HepG2 (cell line): ENCODE measurements around the gene UNG. TPM values are rescaled to one million over a fixed set of nuclear protein-coding genes. Genes with fewer than 3 reads are reported as not detected.

ENCODE experiments used
- ARNT ChIP-seq: fragments of 450-650 bp; IDR thresholded peaks from 2 replicates; pipeline ENCODE4 v1.6.1; 2017
- CREB1 ChIP-seq, 2 experiments: fragments of 450-650 bp in 1 of 2; IDR thresholded peaks; 2 replicates each; pipeline ENCODE4 v1.6.1; 2016 to 2017; ENCODE audit warnings: control low read depth in 1 of 2, mild to moderate bottlenecking in 1 of 2, missing compliant biosample characterization in 1 of 2, missing genetic modification characterization in 1 of 2
- NFYC ChIP-seq: IDR thresholded peaks from 2 replicates; pipeline ENCODE4 v1.6.1; 2016; ENCODE audit warnings: missing genetic modification reagents, missing compliant biosample characterization
- NKX3-1 ChIP-seq: sonication (generic); formaldehyde crosslinking; IDR thresholded peaks from 2 replicates; pipeline ENCODE4 v1.5.0; 2020; ENCODE audit warnings: missing genetic modification reagents
- PTBP1 ChIP-seq: fragments of 200-400 bp; formaldehyde crosslinking; IDR thresholded peaks from 2 replicates; pipeline ENCODE4 v1.6.1; 2018; ENCODE audit warnings: low read length, low read depth; ENCODE audit not compliant: poor library complexity, severe bottlenecking
- RFXANK ChIP-seq: IDR thresholded peaks from 2 replicates; pipeline ENCODE4 v1.6.1; 2016
- TBX2 ChIP-seq: sonication (generic); formaldehyde crosslinking; IDR thresholded peaks from 2 replicates; pipeline ENCODE4 v1.5.0; 2020; ENCODE audit warnings: missing genetic modification reagents, mild to moderate bottlenecking, borderline replicate concordance
- ZMAT3 ChIP-seq: sonication (generic); formaldehyde crosslinking; conservative IDR thresholded peaks from 2 replicates; pipeline ENCODE4 v1.7.0; 2021; ENCODE audit warnings: missing genetic modification reagents
- ZNF382 ChIP-seq: sonication (generic); formaldehyde crosslinking; IDR thresholded peaks from 2 replicates; pipeline ENCODE4 v1.5.0; 2020; ENCODE audit warnings: missing genetic modification reagents, mild to moderate bottlenecking, borderline replicate concordance
- polyA plus RNA-seq, 8 experiments: library from polyadenylated mRNA; depleted of rRNA in 3 of 8; stranded (reverse) in 7 of 8; unstranded in 1 of 8; fragments of >200 nt; fragmentation: Illumina TruSeq in 4 of 8; extraction: Trizol in 4 of 8; gene quantifications; 2 replicates each; pipeline versions ENCODE4 v1.2.1 to v1.2.3, GENCODE V29; 2011 to 2016; ENCODE audit warnings: low read depth in 4 of 8, missing spikeins in 1 of 8, mixed read lengths in 1 of 8; ENCODE audit not compliant: insufficient read depth in 1 of 8
- total RNA-seq, 5 experiments: library from RNA; depleted of rRNA; stranded (reverse); fragments of >200 nt; fragmentation: Illumina TruSeq; extraction: Trizol; gene quantifications; 2 replicates each; pipeline ENCODE4 v1.2.3, GENCODE V29; 2016; ENCODE audit warnings: low read depth in 1 of 5
- TF ChIP-seq, protein P1 (sequence below): sonication (generic); formaldehyde crosslinking; IDR thresholded peaks from 2 replicates; pipeline ENCODE4 v1.8.0; 2022; ENCODE audit warnings: missing genetic modification reagents, mild to moderate bottlenecking, borderline replicate concordance
- TF ChIP-seq, protein P2 (sequence below): sonication (generic); formaldehyde crosslinking; IDR thresholded peaks from 2 replicates; pipeline ENCODE4 v1.9.0; 2021; ENCODE audit warnings: mild to moderate bottlenecking, missing genetic modification reagents
- TF ChIP-seq, protein P3 (sequence below): IDR thresholded peaks from 2 replicates; pipeline ENCODE4 v1.6.1; 2016; ENCODE audit warnings: mild to moderate bottlenecking, missing biosample characterization, missing genetic modification reagents
- TF ChIP-seq, protein P4 (sequence below): IDR thresholded peaks from 2 replicates; pipeline ENCODE4 v1.6.1; 2016
- TF ChIP-seq, protein P5 (sequence below): IDR thresholded peaks from 2 replicates; pipeline ENCODE4 v1.6.1; 2016; ENCODE audit warnings: missing genetic modification reagents, missing compliant biosample characterization
- TF ChIP-seq, protein P6 (sequence below): sonication (generic); formaldehyde crosslinking; IDR thresholded peaks from 2 replicates; pipeline ENCODE4 v1.4.0; 2020; ENCODE audit warnings: low read depth, missing genetic modification reagents

UNG gene
- total and polyA plus RNA-seq, 2 of the 13 experiments (the other 11 are each of a cell fraction or from before 2014, with no cell fraction given) = 23.3 to 114 TPM

DNA sequence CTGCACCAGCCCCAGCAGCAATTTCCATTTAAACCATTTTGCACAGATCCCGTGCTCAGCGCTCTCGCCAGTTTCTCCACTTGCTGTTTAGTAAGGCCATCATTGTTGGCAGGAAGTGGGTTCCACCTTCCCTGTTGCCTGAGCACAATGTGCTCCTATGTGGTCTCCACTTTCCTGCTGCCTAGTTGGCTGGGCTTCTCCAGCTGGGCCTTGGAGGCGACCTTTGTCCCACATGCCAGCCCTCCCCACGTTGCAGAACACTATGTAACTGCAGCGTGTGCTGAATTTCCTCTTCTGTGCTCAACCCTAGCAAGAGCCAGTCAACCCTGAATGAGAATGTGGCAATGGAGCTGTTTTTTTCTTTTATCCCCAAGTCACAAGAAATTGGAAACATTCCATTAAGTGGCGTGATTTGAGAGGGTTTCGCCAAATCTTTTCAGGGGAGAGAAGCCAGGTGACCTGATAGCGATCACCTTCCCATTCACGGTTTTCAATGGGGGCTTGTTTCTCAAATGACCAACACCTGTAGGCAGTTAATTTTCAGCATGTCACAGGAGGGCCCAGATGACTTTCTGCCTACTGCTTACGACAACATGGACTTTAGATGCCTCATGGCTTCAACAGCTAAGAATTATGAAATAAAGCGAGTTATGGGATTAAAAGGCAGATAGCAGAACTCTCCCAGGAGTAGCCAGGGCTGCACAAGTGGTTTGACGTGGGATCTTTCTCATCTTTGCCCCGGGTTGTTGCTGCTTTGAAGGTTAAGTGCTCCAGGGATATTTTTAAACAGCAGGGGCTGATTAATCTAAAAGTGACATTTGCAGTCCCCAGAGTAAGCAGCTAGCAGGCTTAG is 18.6 kb downstream of the UNG start, which contains the start of gene ACACB (continued):
- TF ChIP-seq CREB1 (IDR thresholded peaks at IDR 0.05) (no peak), CREB1 (CRISPR knock-in tag; IDR thresholded peaks at IDR 0.05) (peak; percentile 60; the same call in 1 of the 2 replicates), RFXANK (CRISPR knock-in tag) (0 out of 2 replicates have a peak, but pooled peaks have one; percentile 41), ZMAT3 (CRISPR knock-in tag) (0 out of 2 replicates have a peak, but pooled peaks have one; percentile 43), PTBP1 (no peak), NFYC (CRISPR knock-in tag) (peak; percentile 51), TBX2 (CRISPR knock-in tag) (peak; percentile 77; the same call in 1 of the 2 replicates), ZNF382 (CRISPR knock-in tag) (no peak), ARNT (no peak), NKX3-1 (no peak)
- TF ChIP-seq, protein P1, sequence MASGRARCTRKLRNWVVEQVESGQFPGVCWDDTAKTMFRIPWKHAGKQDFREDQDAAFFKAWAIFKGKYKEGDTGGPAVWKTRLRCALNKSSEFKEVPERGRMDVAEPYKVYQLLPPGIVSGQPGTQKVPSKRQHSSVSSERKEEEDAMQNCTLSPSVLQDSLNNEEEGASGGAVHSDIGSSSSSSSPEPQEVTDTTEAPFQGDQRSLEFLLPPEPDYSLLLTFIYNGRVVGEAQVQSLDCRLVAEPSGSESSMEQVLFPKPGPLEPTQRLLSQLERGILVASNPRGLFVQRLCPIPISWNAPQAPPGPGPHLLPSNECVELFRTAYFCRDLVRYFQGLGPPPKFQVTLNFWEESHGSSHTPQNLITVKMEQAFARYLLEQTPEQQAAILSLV = no peak
- TF ChIP-seq, protein P2, sequence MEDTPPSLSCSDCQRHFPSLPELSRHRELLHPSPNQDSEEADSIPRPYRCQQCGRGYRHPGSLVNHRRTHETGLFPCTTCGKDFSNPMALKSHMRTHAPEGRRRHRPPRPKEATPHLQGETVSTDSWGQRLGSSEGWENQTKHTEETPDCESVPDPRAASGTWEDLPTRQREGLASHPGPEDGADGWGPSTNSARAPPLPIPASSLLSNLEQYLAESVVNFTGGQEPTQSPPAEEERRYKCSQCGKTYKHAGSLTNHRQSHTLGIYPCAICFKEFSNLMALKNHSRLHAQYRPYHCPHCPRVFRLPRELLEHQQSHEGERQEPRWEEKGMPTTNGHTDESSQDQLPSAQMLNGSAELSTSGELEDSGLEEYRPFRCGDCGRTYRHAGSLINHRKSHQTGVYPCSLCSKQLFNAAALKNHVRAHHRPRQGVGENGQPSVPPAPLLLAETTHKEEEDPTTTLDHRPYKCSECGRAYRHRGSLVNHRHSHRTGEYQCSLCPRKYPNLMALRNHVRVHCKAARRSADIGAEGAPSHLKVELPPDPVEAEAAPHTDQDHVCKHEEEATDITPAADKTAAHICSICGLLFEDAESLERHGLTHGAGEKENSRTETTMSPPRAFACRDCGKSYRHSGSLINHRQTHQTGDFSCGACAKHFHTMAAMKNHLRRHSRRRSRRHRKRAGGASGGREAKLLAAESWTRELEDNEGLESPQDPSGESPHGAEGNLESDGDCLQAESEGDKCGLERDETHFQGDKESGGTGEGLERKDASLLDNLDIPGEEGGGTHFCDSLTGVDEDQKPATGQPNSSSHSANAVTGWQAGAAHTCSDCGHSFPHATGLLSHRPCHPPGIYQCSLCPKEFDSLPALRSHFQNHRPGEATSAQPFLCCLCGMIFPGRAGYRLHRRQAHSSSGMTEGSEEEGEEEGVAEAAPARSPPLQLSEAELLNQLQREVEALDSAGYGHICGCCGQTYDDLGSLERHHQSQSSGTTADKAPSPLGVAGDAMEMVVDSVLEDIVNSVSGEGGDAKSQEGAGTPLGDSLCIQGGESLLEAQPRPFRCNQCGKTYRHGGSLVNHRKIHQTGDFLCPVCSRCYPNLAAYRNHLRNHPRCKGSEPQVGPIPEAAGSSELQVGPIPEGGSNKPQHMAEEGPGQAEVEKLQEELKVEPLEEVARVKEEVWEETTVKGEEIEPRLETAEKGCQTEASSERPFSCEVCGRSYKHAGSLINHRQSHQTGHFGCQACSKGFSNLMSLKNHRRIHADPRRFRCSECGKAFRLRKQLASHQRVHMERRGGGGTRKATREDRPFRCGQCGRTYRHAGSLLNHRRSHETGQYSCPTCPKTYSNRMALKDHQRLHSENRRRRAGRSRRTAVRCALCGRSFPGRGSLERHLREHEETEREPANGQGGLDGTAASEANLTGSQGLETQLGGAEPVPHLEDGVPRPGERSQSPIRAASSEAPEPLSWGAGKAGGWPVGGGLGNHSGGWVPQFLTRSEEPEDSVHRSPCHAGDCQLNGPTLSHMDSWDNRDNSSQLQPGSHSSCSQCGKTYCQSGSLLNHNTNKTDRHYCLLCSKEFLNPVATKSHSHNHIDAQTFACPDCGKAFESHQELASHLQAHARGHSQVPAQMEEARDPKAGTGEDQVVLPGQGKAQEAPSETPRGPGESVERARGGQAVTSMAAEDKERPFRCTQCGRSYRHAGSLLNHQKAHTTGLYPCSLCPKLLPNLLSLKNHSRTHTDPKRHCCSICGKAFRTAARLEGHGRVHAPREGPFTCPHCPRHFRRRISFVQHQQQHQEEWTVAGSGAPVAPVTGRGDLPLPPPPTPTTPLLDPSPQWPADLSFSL (CRISPR knock-in tag) = no peak
- TF ChIP-seq, protein P3, sequence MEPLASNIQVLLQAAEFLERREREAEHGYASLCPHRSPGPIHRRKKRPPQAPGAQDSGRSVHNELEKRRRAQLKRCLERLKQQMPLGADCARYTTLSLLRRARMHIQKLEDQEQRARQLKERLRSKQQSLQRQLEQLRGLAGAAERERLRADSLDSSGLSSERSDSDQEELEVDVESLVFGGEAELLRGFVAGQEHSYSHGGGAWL (CRISPR knock-in tag) = peak; percentile 42; the same call in 1 of the 2 replicates
- TF ChIP-seq, protein P4, sequence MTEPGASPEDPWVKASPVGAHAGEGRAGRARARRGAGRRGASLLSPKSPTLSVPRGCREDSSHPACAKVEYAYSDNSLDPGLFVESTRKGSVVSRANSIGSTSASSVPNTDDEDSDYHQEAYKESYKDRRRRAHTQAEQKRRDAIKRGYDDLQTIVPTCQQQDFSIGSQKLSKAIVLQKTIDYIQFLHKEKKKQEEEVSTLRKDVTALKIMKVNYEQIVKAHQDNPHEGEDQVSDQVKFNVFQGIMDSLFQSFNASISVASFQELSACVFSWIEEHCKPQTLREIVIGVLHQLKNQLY = peak; percentile 38; the same call in 1 of the 2 replicates
- TF ChIP-seq, protein P5, sequence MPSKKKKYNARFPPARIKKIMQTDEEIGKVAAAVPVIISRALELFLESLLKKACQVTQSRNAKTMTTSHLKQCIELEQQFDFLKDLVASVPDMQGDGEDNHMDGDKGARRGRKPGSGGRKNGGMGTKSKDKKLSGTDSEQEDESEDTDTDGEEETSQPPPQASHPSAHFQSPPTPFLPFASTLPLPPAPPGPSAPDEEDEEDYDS (CRISPR knock-in tag) = peak; percentile 90
- TF ChIP-seq, protein P6, sequence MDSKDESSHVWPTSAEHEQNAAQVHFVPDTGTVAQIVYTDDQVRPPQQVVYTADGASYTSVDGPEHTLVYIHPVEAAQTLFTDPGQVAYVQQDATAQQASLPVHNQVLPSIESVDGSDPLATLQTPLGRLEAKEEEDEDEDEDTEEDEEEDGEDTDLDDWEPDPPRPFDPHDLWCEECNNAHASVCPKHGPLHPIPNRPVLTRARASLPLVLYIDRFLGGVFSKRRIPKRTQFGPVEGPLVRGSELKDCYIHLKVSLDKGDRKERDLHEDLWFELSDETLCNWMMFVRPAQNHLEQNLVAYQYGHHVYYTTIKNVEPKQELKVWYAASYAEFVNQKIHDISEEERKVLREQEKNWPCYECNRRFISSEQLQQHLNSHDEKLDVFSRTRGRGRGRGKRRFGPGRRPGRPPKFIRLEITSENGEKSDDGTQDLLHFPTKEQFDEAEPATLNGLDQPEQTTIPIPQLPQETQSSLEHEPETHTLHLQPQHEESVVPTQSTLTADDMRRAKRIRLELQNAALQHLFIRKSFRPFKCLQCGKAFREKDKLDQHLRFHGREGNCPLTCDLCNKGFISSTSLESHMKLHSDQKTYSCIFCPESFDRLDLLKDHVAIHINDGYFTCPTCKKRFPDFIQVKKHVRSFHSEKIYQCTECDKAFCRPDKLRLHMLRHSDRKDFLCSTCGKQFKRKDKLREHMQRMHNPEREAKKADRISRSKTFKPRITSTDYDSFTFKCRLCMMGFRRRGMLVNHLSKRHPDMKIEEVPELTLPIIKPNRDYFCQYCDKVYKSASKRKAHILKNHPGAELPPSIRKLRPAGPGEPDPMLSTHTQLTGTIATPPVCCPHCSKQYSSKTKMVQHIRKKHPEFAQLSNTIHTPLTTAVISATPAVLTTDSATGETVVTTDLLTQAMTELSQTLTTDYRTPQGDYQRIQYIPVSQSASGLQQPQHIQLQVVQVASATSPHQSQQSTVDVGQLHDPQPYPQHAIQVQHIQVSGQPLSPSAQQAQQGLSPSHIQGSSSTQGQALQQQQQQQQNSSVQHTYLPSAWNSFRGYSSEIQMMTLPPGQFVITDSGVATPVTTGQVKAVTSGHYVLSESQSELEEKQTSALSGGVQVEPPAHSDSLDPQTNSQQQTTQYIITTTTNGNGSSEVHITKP (CRISPR knock-in tag) = peak; percentile 52; the same call in 1 of the 2 replicates
